K562 (cell line): ENCODE measurements around the gene ZNF709. TPM values are rescaled to one million over a fixed set of nuclear protein-coding genes. Genes with fewer than 3 reads are reported as not detected.

Experiments
- ATAC-seq: fragments of 200-7000 bp; cut with Tn5 transposase; 3 replicates; pipeline ENCODE4 v1.9.1; 2020; ENCODE audit warnings: moderate library complexity
- BruUV-seq: library from RNA; stranded (reverse); fragments of 400-500 nt; replicated peaks from 2 replicates; lab custom pipeline; 2021; lab: Mats Ljungman, UMichigan
- CTCF ChIA-PET: fragments of 300-600 bp; formaldehyde crosslinking; extraction: SDS; loops from one replicate; lab custom pipeline; 2021; ENCODE audit warnings: low intra/inter-chr PET ratio; lab: Yijun Ruan, JAX
- POLR2A ChIA-PET: fragments of 300-600, 350-650 bp; sonication (Branson Sonifier 250); formaldehyde crosslinking; extraction: SDS; loops from one replicate; lab custom pipeline; 2021; ENCODE audit warnings: antibody characterized with exemption, inconsistent platforms; lab: Yijun Ruan, JAX
- DNase-seq, 4 experiments: peaks; one replicate each; pipeline versions ENCODE4 v3.0.0 to v3.0.0-alpha.2; 2011 to 2018; ENCODE audit warnings: low spot score in 3 of 4, mixed read lengths in 3 of 4; ENCODE audit errors: extremely low read depth in 1 of 4
- FAIRE-seq: peaks from 2 replicates; lab custom pipeline; 2011; peaks lifted over from hg19 to GRCh38; lab: Jason Lieb, UNC
- H2AFZ ChIP-seq: 2 replicates; pipeline ENCODE4 v1.6.0; 2011; ENCODE audit warnings: low read depth, low read length, control low read depth, inconsistent platforms
- H3K27ac ChIP-seq: fragments of 200-600 bp; 3 replicates; pipeline ENCODE4 v1.8.0; 2011; ENCODE audit warnings: low read depth, mild to moderate bottlenecking, control low read depth, inconsistent platforms, low read length, moderate library complexity, mixed read lengths; ENCODE audit errors: extremely low read depth
- H3K27me3 ChIP-seq, 2 experiments: fragments of 300-600 bp in 1 of 2; 2 replicates in 1 of 2; 3 replicates in 1 of 2; pipeline versions ENCODE4 v1.6.0 to v1.8.0; 2011; ENCODE audit warnings: inconsistent platforms in 2 of 2, low read length in 2 of 2, mild to moderate bottlenecking in 1 of 2, mixed read lengths in 1 of 2, moderate library complexity in 1 of 2; ENCODE audit not compliant: control insufficient read depth in 2 of 2, insufficient read depth in 2 of 2
- H3K36me3 ChIP-seq: fragments of 300-600 bp; 3 replicates; pipeline ENCODE4 v1.8.0; 2011; ENCODE audit warnings: mild to moderate bottlenecking, low read length, inconsistent platforms; ENCODE audit not compliant: control insufficient read depth, insufficient read depth
- H3K4me1 ChIP-seq, 2 experiments: fragments of 200-600 bp in 1 of 2; replicated peaks in 1 of 2; 2 replicates in 1 of 2; 3 replicates in 1 of 2; pipeline versions ENCODE4 v1.5.1 to v1.8.0; 2011; ENCODE audit warnings: inconsistent platforms in 2 of 2, low read length in 2 of 2, mild to moderate bottlenecking in 1 of 2, mixed read lengths in 1 of 2, moderate library complexity in 1 of 2; ENCODE audit not compliant: control insufficient read depth in 2 of 2, insufficient read depth in 2 of 2
- H3K4me2 ChIP-seq: 2 replicates; pipeline ENCODE4 v1.6.1; 2011; ENCODE audit warnings: low read length, control low read depth, inconsistent platforms, mixed read lengths; ENCODE audit not compliant: insufficient read depth
- H3K4me3 ChIP-seq: fragments of 200-600 bp; sonication (generic), shearing (Covaris generic); 2 replicates; pipeline ENCODE4 v1.5.1; 2016; ENCODE audit warnings: control low read depth, inconsistent platforms
- H3K79me2 ChIP-seq: fragments of 200-600 bp; 3 replicates; pipeline ENCODE4 v1.8.0; 2011; ENCODE audit warnings: low read length, inconsistent platforms; ENCODE audit not compliant: control insufficient read depth, insufficient read depth
- H3K9ac ChIP-seq, 2 experiments: 2 replicates each; pipeline versions ENCODE4 v1.6.0 to v1.6.1; 2011; ENCODE audit warnings: low read depth in 2 of 2, low read length in 2 of 2, control low read depth in 1 of 2, inconsistent platforms in 1 of 2, mild to moderate bottlenecking in 1 of 2, mixed read lengths in 1 of 2; ENCODE audit not compliant: insufficient read depth in 1 of 2
- H3K9me1 ChIP-seq: one replicate; pipeline ENCODE4 v1.6.0; 2011; ENCODE audit warnings: inconsistent platforms, mild to moderate bottlenecking, low read length, moderate library complexity; ENCODE audit not compliant: control insufficient read depth, insufficient read depth
- H3K9me3 ChIP-seq: replicated peaks from 2 replicates; pipeline ENCODE4 v1.5.1; 2011; ENCODE audit warnings: low read depth, low read length, inconsistent platforms; ENCODE audit not compliant: control insufficient read depth, insufficient read depth
- H4K20me1 ChIP-seq: replicated peaks from 2 replicates; pipeline ENCODE4 v1.6.1; 2011; ENCODE audit warnings: low read length, inconsistent platforms, mixed read lengths; ENCODE audit not compliant: control insufficient read depth, insufficient read depth
- CHD1 ChIP-seq: fragments of 200-600 bp; sonication (generic); IDR thresholded peaks from one replicate; pipeline ENCODE4 v1.6.1; 2012; ENCODE audit warnings: mild to moderate bottlenecking, moderate library complexity, low read length, inconsistent platforms
- GTF2E2 ChIP-seq: fragments of 200-800 bp; sonication (Bioruptor generic); IDR thresholded peaks from 2 replicates; pipeline ENCODE4 v1.6.1; 2016; ENCODE audit warnings: missing genetic modification characterization, missing compliant biosample characterization
- MCM2 ChIP-seq: fragments of 450-650 bp; IDR thresholded peaks from 2 replicates; pipeline ENCODE4 v1.6.1; 2017; ENCODE audit warnings: low read depth, mild to moderate bottlenecking
- MECOM ChIP-seq: fragments of 250-450 bp; sonication (Bioruptor Pico); IDR thresholded peaks from 2 replicates; pipeline ENCODE4 v1.8.0; 2022; ENCODE audit warnings: inconsistent platforms
- ZBTB9 ChIP-seq: fragments of 450-650 bp; formaldehyde crosslinking; IDR thresholded peaks from 2 replicates; pipeline ENCODE4 v1.4.0; 2020; ENCODE audit warnings: mild to moderate bottlenecking, moderate library complexity
- ZNF316 ChIP-seq: fragments of 450-650 bp; IDR thresholded peaks from 2 replicates; pipeline ENCODE4 v1.6.1; 2016
- WGBS: fragments of 100-300 bp; shearing (Covaris generic); methylation state at CpG from one replicate; pipeline ENCODE4 v1.1.6; 2016; ENCODE audit warnings: low coverage, mixed read lengths; ENCODE audit not compliant: insufficient coverage; ENCODE audit errors: missing lambda C conversion rate; 5-methylcytosine and 5-hydroxymethylcytosine counted together
- in situ Hi-C: fragments of 300-500 bp; cut with MboI; formaldehyde crosslinking; loops from 4 replicates; pipeline ENCODE4 v1.15.0; 2018; ENCODE audit warnings: inconsistent platforms, mixed read lengths
- intact Hi-C: fragments of 100-400 bp; cut with micrococcal nuclease; formaldehyde crosslinking; loops from 2 replicates; pipeline ENCODE4 v1.14.2; 2022
- polyA plus RNA-seq, 8 experiments: library from polyadenylated mRNA; depleted of rRNA in 4 of 8; stranded (reverse) in 5 of 8; unstranded in 3 of 8; fragments of >200 nt; fragmentation: Nextera tagmentation in 2 of 8; fragmentation: Illumina TruSeq in 1 of 8; extraction: Ambion mirVana in 2 of 8; extraction: Trizol in 1 of 8; gene quantifications; 2 replicates each; pipeline versions ENCODE4 v1.2.1 to v1.2.3, GENCODE V29; 2011 to 2014; ENCODE audit warnings: inconsistent platforms in 1 of 8, missing spikeins in 1 of 8
- total RNA-seq, 7 experiments: library from RNA; depleted of rRNA in 6 of 7; stranded (reverse); fragments of >200 nt in 6 of 7; fragmentation: Illumina TruSeq in 2 of 7; extraction: Trizol in 2 of 7; gene quantifications; 2 replicates each; pipeline versions ENCODE4 v1.2.1 to v1.2.3, GENCODE V29; 2011 to 2021; ENCODE audit warnings: low replicate concordance in 1 of 7

The ZNF709 gene
- total and polyA plus RNA-seq, 9 of the 15 experiments (the other 6 are each of a cell fraction or from before 2014, with no cell fraction given) = 0.07 to 0.69 (median 0.18) TPM

DNA sequence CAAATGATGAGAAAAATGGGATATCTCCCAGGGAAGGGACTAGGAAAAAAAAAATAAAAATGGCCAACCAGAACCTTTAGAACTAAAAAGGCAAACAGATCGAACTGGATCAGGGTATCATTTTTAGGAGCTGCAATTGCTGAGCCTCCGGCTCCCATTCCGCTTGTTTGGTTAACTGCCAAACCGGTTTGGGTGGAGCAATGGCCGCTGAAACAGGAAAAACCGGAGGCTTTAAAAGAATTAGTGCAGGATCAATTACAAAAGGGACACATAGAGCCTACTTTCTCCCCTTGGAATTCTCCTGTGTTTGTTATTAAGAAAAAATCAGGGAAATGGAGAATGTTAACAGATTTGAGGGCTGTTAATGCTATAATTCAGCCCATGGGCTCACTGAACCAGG is 31.1 kb downstream of the ZNF709 start:
- 3% methylated on average over 6 of the region's 6 CpGs for WGBS
- ATAC-seq = no peak
- Histone ChIP-seq H3K27me3 (no peaks in the 10 kb centered on the region; a peak in 2 of 5 replicates), H3K4me1 (no peaks in the 10 kb centered on the region), H3K27ac (no peak overlapping the region), H3K36me3 (no peaks in the 10 kb centered on the region), H2AFZ (no peak overlapping the region), H3K79me2 (no peaks in the 10 kb centered on the region), H3K9me1 (no peaks in the 10 kb centered on the region), H3K9ac (no peak overlapping the region), H3K4me2 (no peak overlapping the region), H4K20me1 (no peaks in the 10 kb centered on the region), H3K9me3 (no peaks in the 10 kb centered on the region), H3K4me3 (no peak overlapping the region)
- intact Hi-C loops (no loop called here), in situ Hi-C loops (no loop called here)
- ChIA-PET CTCF (no interaction called here), POLR2A (no interaction called here)
- BruUV-seq = no TSS peak
- DNase-seq = no peak
- FAIRE-seq = no peak
- TF ChIP-seq MCM2 (no peak), GTF2E2 (tag) (no peak), ZNF316 (no peak)

GRCh38 chr19:12450844-12451243 is 33.8 kb downstream of the ZNF709 start:
- no TSS peak for BruUV-seq
- no peaks in the 10 kb centered on the region for H3K9me3 ChIP-seq
- H3K36me3 ChIP-seq = no peaks in the 10 kb centered on the region
- H3K27ac ChIP-seq = no peak overlapping the region
- no peak for ATAC-seq
- H3K4me3 ChIP-seq = no peak overlapping the region
- TF ChIP-seq CHD1 (no peak), MECOM (CRISPR knock-in tag) (no peak), ZBTB9 (CRISPR knock-in tag) (no peak)
- H3K79me2 ChIP-seq = no peaks in the 10 kb centered on the region
- H4K20me1 ChIP-seq = no peaks in the 10 kb centered on the region
- H3K4me2 ChIP-seq = no peak overlapping the region
- no peak overlapping the region for H2AFZ ChIP-seq
- no peaks in the 10 kb centered on the region for H3K4me1 ChIP-seq
- ChIA-PET POLR2A (interaction anchor here (0.6 to 2.0 kb wide), 2 partner anchors 10 to 25 kb away, joined by 3 to 6 read pairs; partner anchors contain the start of gene ZNF443), CTCF (no interaction called here)
- WGBS = 11% methylated on average over 10 of the region's 10 CpGs
- H3K9ac ChIP-seq = no peak overlapping the region
- in situ Hi-C loops = no loop called here
- intact Hi-C loops = no loop called here
- no peak for FAIRE-seq
- H3K27me3 ChIP-seq = no peaks in the 10 kb centered on the region; a peak in 2 of 5 replicates
- DNase-seq = no peak
- H3K9me1 ChIP-seq = no peaks in the 10 kb centered on the region
